GM18498 (cell line): ENCODE measurements around the gene SERINC2.
"Not testable (repeated sequence)": the region's sequence is repeated elsewhere in the genome, so short reads cannot be mapped to it uniquely, and the experiment has no call there.

Experiments used
- ATAC-seq: cut with Tn5 transposase; IDR thresholded peaks from one replicate; pipeline ENCODE4 v1.9.1; 2021; ENCODE audit warnings: mild to moderate bottlenecking, moderate library complexity; ENCODE audit not compliant: unreplicated experiment

SERINC2 gene

GRCh38 chr1:31458287-31458896 is 45.4 kb downstream of the SERINC2 start:
- no peak for ATAC-seq

GRCh38 chr1:31460027-31460426 is 47.0 kb downstream of the SERINC2 start:
- ATAC-seq, result no peak

DNA sequence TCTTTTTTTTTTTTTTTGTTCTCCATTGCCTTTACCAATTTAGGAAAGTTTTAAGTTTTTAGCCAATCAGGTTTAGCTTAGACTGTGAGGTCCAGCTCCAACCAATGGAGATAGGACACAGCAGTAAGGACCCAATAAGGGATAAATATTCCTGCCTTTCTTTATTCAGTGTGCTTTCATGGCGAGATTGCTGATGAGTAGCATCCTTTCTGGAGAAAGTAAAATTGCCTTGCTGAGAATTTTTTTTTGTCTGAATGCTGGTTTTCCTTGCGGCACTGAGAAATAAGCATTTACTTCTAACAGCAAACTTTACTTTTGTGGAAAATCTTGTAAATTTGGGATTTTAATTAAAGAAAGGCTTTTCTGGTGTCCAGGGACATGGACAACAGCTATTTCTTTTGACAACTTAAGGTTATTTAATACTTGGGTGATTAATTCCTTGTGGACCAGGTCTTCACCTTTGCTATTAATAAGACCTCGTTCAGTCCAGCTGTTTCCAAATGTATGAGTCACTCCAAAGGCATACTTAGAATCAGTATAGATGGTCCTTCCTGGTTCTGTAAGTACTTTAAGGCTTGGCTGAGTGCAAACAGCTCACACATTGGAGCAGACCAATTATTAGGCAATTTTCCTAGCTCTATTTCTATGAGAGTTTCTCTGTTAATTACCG is 54.1 kb downstream of the SERINC2 start:
- ATAC-seq, result no peak

DNA sequence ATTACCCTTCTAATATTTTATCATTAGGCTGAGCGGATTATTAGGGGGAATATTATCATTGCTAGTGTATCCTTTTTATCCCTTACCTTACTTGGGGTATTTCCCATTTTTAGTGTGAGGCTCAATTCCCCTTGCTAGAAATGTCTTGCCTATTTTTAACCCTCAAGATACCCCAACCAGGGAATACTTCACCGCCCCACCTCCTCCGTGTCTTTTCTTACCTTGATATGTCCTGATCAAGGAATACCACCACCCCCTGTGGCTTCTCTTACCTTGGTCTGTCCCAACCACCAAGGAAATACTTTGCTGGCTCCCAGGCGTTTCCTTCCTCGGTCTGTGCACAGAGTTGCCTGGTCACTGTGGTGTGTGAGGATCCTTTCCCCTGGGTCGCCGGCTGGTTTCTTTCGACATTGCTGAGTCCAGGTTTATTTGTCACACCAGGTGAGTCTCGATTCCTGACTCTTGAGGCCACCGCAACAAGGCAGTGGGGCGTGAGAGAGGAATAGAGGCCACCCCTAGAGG is 57.8 kb downstream of the SERINC2 start:
- ATAC-seq, result no peak

DNA sequence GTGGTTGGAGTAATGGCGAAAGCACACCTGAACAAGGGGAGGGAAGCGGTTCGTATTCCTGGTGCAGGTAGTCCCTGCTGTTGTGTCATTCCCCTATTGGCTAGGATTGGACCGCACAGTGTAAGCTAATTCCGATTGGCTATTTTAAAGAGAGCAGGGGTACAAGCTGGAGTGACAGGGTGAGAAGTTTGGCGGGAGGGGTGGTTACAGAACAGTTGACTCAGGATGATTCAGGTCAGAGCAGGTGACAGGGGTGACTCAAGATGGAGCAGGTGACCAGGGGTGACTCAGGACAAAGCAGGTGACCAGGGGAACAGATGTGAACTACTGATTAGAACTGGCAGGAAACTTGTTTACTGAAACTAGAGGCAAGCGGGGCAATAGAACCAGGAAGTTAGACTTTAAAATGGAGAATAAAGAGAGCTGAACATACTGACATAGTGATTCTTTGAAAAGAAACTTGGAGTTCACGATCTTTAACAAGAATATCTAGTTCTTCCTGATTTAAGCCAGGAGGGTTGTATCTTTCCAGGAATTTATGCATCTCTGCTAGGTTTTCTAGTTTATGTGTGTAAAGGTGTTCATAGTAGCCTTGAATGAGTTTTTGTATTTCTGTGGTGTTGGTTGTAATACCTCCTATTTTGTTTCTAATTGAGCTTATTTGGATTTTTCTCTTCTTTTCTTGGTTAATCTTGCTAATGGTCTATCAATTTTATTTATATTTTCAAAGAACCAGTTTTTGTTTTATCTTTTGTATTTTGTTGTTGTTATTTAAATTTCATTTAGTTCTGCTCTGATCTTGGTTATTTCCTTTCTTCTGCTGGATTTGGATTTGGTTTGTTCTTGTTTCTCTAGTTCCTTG is 58.7 kb downstream of the SERINC2 start:
- ATAC-seq, result not testable (repeated sequence)

DNA sequence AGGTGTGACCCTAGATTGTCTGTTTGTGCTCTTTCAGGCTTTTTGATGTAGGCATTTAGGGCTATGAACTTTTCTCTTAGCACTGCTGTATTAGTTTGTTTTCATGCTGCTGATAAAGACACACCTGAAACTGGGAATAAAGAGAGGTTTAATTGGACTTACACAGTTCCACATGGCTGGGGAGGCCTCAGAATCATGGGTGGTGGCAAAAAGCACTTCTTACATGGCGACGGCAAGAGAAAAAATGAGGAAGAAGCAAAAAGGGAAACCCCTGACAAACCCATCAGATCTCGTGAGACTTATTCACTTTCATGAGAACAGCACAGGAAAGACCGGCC is 59.3 kb downstream of the SERINC2 start:
- ATAC-seq, result not testable (repeated sequence)

- ATAC-seq, result not testable (repeated sequence)
These were observed 59.7 kb downstream of the SERINC2 start for GRCh38 chr1:31472673-31473072.

GRCh38 chr1:31473508-31473907 is 60.5 kb downstream of the SERINC2 start:
- not testable (repeated sequence) for ATAC-seq

- not testable (repeated sequence) for ATAC-seq
These were observed 61.6 kb downstream of the SERINC2 start for GRCh38 chr1:31474567-31474966.

DNA sequence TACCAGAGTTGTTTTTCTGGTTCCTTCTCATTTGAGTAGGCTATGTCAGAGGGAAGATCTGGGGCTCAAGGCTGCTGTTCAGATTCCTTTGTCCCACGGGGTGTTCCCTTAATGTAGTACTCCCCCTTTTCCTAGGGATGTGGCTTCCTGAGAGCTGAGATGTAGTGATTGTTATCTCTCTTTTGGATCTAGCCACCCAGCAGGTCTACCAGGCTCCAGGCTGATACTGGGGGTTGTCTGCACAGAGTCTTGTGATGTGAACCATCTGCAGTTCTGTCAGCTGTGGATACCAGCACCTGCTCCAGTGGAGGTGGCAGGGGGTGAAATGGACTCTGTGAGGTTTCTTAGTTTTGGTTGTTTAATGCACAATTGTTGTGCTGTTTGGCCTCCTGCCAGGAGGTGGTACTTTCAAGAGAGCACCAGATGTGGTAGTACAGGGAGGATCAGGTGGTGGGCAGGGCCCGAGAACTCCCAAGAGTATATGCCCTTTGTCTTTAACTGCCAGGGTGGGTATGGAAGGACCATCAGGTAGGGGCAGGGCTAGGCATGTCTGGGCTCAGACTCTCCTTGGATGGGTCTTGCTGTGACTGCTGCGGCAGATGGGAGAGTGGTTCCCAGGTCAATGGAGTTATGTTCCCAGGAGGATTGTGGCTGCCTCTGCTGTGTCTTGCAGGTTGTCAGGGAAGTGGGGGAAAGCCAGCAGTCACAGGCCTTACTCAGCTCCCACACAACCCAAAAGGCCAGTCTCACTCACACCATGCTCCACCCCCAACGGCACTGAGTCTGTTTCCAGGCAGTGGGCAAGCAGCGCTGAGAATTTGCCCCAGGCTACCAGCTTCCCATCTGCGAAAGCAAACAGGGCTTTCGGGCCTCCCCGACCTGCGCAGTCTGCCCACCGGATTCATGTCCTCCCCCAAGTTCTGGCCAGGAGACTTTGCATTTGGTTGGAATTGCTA is 64.2 kb downstream of the SERINC2 start:
- ATAC-seq, result peak; percentile 71

- ATAC-seq, result no peak
These were observed 65.2 kb downstream of the SERINC2 start for GRCh38 chr1:31478167-31478566.

DNA sequence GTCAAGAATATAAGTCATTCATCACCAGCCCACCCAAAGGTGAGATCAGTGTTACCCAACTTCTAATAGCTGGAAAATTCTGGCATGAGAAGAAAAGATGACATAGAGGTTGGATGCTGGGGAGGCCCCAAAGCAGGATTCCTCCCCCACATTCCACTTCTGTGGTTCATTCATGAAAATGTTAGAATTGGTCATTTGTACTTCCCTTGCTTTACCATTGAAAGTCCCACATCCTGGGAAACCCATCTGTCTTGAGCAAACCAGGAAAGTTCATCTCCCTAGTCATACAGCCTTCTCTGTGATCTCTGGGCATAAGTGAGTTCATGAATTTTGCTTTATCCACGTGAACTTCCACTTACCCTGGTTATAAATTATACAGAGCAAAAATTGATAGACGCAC is 66.8 kb downstream of the SERINC2 start:
- no peak for ATAC-seq

DNA sequence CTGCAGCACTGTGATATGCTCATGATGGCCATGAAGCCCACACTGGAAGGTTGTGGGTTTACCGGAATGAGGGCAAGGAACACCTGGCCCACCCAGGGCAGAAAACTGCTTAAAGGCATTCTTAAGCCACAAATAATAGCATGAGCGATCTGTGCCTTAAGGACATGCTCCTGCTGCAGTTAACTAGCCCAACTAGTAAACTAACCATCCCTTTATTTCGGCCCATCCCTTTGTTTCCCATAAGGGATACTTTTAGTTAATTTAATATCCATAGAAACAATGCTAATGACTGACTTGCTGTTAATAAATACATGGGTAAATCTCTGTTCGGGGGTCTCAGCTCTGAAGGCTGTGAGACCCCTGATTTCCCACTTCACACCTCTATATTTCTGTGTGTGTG is 67.4 kb downstream of the SERINC2 start:
- ATAC-seq, result not testable (repeated sequence)

DNA sequence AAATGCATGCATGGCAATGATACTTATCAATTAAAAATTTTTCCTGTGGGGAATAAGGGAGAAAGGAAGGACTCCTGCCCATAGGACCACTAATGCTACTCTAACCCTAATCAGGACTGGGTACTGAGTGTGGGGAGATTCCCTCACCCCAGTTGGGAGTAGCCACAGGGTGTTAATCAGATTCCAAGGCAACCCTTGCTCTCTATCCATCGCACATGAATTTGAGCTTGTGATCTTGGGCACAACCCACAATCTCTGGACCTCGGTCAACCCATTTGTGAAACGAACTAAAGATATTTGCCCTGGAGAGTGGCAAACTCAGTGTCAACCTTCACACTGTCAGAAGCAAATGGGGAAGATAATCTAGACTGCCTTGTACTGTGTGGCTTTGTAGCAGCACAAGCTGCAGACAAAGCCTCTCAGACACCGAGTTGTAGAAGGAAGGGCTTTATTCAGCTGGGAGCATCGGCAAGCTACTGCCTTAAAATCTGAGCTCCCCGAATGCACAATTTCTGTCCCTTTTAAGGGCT is 69.5 kb downstream of the SERINC2 start:
- peak; percentile 28 for ATAC-seq

GRCh38 chr1:31483012-31483946 is 70.3 kb downstream of the SERINC2 start:
- ATAC-seq, result peak; percentile 78
